Cerebellar nuclear complex (tissue), 1 donor: ENCODE results near the gene GPC1.
"Not testable (repeated sequence)": the region's sequence is repeated elsewhere in the genome, so short reads cannot be mapped to it uniquely, and the experiment has no call there.

Experiments used
- DNase-seq, 2 experiments: peaks; one replicate each; lab custom pipeline; 2025; lab: John Stamatoyannopoulos, UW

The GPC1 gene

DNA sequence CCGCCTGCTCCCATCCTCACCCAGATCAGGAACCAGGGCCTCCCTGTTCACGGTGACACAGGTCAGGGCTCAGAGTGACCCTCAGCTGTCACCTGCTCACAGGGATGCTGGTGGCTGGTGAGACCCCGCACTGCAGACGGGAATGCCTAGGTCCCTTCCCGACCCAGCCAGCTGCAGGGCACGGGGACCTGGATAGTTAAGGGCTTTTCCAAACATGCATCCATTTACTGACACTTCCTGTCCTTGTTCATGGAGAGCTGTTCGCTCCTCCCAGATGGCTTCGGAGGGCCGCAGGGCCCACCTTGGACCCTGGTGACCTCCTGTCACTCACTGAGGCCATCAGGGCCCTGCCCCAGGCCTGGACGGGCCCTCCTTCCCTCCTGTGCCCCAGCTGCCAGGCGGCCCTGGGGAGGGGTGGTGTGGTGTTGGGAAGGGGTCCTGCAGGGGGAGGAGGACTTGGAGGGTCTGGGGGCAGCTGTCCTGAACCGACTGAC, 31.7 kb downstream of the GPC1 start:
- DNase-seq, result no peak

DNA sequence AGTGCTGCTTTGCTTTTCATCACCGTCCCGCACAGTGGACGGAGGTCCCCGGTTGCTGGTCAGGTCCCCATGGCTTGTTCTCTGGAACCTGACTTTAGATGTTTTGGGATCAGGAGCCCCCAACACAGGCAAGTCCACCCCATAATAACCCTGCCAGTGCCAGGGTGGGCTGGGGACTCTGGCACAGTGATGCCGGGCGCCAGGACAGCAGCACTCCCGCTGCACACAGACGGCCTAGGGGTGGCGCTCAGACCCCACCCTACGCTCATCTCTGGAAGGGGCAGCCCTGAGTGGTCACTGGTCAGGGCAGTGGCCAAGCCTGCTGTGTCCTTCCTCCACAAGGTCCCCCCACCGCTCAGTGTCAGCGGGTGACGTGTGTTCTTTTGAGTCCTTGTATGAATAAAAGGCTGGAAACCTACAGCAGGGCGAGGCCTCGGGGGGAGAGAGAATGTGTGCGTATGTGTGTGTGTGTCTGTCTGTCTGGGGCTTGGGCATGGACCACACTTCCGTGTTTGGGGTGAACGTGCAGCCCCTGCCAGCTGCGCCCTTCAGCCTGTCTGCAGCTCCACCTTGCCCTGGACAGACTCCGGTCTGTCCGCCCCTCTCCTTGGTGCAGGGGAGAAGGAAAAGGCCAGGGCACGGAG, 32.3 kb downstream of the GPC1 start:
- DNase-seq, result no peak

DNA sequence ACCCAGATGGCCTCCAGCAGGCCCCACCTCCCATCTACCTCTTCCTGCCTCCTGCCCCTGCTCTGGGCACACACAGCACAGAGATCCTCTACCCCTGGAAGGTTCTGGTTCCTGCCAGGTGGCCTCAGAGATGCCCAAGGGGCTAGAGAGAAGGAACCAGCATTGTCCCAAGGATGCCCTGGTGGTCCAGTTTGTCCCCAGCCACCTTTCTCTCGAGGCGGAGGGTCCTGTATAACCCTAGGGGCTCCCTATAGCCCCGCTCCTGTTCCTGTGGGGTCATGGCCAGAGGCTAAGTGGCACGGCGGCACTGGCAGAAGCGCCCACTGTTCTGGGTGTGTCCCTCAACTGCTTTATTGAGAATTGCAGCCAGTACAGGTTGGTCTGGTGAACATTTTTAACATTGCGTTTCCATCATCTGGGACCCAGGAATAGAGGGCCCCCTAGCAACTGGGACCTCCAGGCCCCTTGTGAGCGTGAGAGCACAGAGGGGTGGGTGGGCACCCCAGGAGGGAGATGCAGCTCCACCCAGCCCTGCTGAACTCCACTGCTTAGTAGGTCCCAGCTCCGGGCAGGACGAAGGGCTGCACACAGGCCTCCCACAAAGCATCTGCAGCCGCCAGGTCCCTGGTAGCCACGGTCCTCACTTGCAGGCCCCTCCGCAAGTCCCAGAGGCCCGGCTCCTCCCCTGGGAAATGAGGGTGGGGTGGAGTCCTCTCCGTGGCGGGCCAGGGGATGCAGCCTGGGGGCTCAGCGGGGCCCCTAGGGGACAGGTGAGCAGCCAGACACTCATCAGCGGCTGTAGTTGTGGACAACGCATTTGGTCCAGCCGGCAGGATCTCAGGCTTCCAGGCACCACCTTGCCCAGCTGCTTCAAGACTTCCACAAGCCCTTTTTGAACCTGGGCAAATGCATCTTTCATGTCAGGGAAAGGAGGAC, 33.1 kb downstream of the GPC1 start:
- DNase-seq, result no peak

DNA sequence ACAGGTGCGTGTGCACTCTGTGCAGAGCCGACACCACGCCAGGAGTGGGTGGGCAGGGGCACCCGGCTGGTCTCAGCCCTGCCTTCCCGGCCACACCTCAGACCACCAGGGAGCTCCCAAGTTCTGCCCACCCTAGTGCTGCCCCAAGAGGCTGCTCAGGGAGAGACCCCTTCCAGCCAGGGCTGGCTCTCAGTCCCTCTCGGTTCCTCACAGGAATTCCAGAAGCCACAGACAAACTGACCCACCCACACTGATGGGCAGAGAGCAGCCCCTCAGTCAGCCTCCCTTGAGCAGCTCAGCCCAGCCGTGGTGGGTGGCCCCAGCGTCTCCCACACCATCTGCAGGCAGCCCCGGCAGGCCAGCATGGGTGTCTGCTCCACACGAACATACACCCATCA, 33.8 kb downstream of the GPC1 start:
- no peak for DNase-seq

DNA sequence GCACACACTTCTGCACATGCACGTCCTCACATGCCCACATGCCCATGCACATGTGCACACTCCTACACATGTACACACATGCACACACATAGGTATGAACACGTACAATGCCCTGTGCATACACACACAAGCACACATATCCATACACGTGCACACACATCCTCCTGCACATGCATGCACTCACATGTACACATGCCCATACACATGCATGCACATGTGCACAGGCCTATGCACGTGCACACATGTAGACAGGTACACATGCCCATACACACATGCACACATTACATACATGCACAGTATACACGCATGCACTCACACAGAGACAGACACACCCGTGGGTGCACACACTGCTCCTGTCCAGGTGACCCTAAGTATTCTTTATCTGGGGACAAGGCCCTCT, 34.3 kb downstream of the GPC1 start:
- DNase-seq, result no peak

DNA sequence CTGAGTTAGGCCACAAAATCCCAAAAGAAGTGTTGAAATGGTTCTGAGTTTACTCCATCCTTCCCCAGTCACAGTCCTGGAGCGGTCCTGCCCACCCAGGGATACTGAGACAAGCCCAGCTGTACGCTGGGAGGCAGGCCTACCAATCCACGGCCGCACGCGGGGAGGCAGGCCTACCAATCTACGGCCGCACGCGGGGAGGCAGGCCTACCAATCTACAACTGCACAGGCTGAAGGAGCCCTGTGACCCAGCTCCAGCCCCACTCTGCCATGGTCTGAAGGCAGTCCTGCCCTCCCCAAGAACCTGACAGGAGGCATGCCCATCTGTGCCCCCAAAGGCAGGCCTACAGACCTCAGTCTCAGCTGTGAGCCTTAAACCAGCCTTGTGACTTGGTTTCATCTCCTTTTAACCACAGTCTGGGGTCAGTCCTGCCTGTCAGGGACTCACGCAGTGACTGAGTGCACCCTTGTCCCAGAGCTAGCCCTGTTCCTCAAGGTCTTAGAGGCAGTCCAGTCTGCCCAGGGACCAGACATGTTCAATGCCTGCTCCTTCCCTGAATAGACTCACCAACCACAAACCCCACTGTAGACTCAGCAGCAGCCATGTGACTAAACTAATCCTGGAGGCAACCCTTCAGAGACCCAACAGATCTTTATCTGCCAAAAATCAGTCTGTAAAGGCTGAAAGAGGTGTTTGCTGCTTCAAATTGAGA, 36.8 kb downstream of the GPC1 start:
- DNase-seq, result no peak

DNA sequence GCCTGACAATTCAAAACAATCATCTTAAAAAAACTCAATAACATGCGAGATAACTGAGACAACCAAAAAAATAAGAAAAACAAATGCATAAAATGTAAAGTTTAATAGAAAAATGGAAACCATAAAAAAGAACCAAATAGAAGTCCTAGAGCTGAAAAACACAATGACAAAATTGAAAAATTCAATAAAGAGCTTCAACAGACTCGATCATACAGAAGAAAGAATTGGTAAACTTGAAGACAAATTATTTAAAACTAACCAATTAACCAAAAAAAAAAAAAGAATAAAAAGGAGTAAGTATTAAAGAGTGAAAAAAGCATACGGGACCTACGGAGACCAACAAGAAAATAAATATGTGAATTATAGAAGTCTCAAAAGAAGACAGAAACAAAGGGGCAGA, 37.7 kb downstream of the GPC1 start:
- DNase-seq, result no peak

DNA sequence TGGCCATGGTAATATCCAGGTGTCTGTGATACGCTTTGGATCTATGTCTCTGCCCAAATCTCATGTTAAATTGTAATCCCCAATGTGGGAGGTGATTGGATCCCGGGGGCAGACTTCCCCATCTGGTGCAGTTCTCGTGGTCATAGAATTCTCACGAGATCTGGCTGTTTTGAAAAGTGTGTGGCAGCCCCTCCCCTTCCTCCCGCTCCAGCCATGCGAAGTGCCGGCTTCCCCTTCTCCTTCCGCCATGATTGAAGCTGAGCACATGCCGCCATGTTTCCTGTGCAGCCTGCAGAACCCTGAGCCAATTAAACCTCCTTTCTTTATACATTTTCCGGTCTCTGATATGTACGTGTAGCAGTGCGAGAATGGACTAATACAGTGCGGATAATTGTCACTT, 42.5 kb downstream of the GPC1 start:
- DNase-seq, result no peak

DNA sequence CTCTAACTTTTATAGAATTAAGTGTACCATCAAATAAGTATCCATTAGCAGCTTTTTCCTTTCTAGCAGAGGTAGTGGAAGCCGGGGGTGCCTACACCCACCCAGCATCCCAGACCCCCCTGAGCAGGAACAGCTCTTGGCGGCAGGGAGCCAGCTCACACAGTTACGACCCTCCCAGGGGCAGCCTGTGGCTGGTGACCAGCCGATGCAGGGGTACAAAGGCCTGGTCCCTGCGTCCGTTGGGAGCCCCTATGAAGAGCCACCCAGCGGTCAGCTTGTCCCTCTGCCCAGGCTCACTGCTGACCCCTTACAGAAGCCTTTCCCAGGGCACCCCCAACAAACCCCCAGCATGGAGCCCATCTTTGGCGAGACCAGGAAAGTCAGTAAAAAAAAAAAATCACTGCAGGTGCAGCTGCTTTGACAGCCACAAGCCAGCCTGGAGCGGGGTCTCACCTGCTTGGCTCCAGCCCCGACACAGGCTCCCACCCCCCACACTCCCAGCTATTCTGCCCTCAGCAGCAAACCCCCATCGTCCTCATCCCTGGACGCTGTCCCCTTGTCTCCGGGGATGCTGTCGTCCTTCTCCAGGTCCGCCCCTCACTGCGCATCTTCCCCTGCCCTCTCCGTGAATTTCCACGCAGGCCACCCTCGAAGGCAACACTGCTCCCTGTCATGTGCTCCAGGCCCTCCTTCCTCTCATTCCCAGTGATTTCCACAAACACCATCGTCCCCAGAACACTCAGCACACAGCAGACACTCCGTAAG, 43.1 kb downstream of the GPC1 start:
- no peak for DNase-seq

DNA sequence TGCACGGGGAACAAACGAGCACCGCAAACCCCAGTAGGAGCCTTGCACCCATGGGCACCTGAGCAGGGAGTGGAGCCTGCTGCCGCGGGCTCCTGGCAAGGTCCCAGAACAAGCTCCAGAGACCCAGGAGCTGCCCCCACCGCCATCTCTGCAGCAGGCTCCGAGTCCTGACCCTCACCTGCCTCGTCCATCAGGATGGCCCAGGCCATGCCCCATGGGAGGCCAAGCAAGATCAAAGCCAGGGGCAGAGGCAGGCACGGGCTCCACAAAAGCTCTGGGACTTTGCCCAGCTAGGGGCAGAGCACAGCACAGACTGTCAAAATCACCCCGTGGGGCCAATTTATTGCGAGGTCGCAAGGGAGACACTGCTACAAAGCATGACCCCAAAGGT, 43.6 kb downstream of the GPC1 start:
- DNase-seq, result no peak

DNA sequence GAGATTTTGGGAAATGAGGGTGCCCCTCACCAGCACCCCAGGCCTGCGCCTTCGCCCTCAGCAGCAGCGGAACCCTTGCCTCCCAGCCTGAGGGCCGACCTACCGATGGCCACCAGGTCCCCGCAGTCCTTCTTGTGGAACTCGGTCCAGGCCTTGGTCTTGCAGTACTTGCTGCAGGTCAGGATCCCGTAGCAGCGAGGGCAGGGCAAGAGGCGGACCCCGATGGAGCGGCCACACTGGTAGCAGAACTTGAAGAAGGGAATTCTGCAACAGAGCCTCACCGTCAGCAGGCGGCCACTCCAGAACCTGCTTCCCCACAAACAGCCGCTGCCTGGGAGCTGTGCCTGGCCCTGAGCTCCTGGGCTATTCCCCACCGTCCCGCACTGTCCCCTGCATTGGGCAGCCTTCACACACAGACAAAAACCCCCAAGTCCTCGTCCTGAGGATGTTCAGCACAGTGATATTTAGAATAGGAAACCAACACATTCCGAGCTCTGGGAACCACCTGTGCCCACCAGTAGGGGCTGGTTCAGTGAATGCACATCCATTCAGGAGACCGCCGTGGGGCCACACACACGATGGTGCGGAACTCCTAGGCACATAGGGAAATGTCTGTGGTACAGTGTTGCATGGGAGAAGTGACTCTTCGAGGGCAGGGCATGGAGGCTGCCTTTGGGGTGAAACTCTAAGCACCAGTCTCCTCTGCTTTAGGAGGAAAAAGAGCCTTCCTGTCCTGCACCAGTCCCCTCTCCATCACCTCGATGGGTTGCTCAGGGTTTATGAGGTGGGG, 45.6 kb downstream of the GPC1 start:
- DNase-seq, result no peak

DNA sequence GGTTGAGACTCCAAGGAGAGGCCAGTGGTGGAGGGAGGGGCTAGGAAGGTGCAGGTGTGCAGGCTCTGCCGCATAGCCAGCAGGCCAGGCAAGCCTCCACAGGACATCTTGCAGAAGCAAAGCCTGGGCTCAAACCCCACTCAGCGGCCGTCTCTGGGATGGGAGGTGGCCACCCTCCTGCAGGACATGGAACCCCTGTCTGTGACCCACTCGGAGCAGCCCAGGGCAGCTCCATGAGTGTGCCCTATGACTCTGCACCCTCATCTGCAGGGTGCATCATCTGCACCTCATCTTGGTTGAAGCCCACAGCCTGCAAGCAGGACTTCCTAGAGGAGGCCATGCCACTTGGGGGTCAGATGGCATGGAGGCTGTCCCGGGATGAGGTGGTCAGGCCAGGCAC, 46.3 kb downstream of the GPC1 start:
- DNase-seq, result no peak

DNA sequence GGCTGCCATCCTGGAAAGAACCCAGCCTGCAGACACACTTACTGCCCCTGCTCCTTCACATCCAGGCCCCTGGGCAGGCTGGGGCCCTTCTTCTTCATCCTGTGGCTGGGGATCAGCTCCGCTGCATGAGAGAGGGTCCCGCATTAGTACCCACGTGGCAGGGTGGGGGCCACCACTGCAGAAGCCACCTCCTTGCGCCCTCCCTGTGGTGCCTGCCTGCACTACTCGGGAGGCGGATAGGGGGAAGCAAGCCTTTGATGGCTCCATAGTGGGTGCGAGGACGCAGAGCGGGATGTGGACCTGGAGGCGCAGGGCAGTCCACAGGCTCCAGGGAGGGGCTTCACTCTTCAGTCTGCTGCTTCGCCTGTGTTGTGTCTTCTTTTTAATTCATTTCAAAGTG, 46.7 kb downstream of the GPC1 start:
- DNase-seq, result no peak

DNA sequence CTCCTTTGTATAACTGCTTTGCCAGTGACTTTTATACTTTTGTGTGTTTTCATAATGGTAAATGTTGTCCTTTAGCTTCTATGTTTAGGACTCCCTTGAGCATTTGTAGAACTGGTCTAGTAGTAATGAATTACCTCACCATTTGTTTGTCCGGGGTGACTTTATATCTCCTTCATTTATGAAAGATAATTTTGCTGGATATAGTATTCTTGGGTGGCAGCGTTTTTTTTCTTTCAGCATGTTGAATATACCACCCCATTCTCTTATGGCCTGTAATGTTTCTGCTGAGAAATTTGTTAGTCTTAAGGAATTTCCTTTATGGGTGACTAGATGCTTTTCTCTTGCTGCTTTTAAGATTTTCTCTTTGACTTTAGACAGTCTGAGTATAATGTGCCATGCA, 56.0 kb downstream of the GPC1 start:
- no peak for DNase-seq

DNA sequence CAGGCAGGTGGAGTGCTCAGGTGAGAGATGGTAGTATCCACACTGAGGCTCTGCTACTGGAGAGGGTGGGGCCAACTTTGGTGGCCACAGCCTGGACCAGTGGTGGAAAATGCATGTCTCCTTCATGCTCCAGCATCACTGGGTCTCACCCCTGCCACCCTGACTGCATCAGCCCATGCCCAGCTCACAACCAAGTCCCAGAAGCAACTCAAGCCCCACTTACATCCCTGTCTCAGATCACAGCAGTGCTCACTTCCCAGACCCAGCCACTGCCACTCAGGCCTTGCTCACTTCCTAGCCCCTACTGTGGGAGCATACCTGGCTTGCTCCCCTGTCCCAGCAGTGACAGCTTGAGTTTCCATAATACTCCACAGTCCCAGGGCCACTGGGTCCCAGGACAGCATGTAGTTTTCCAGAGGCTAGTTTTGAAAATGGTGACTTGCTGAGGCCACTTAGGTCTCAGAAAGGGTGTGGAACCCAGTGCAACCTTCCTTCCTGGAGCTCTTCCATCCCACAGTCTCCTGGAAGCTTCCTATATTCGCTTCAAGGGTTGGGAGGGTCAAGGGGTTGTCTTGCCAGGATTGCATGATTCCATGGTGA, 58.8 kb downstream of the GPC1 start:
- no peak for DNase-seq

DNA sequence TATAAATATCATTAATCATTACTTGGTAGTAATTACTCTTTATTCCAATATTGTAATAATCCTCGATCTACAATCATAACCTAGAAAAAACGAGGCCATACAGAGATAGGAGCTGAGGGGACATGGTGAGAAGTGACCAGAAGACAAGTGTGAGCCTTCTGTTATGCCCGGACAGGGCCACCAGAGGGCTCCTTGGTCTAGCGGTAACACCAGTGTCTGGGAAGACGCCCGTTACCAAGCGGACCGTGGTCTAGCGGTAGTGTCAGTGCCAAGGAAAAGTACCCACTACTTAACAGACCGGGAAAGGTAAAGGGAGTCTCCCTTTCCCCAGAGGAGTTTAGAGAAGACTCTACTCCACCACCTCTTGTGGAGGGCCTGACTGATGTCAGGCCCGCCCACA, 59.5 kb downstream of the GPC1 start:
- DNase-seq, result not testable (repeated sequence)

DNA sequence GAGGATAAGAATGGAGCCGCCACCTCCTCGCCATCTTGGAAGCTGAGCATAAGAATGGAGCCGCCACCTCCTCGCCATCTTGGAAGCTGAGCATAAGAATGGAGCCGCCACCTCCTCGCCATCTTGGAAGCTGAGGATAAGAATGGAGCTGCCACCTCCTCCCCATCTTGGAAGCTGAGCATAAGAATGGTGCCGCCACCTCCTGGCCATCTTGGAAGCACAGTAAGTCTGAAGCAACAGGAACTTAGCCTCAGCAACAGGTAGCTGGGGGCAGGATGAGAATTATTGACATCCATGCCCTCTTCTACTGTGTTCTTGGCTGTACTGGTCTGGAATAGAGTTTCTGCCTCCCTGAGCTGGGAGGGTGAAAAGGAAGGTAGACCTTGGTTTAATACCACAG, 61.6 kb downstream of the GPC1 start:
- DNase-seq, result not testable (repeated sequence)

DNA sequence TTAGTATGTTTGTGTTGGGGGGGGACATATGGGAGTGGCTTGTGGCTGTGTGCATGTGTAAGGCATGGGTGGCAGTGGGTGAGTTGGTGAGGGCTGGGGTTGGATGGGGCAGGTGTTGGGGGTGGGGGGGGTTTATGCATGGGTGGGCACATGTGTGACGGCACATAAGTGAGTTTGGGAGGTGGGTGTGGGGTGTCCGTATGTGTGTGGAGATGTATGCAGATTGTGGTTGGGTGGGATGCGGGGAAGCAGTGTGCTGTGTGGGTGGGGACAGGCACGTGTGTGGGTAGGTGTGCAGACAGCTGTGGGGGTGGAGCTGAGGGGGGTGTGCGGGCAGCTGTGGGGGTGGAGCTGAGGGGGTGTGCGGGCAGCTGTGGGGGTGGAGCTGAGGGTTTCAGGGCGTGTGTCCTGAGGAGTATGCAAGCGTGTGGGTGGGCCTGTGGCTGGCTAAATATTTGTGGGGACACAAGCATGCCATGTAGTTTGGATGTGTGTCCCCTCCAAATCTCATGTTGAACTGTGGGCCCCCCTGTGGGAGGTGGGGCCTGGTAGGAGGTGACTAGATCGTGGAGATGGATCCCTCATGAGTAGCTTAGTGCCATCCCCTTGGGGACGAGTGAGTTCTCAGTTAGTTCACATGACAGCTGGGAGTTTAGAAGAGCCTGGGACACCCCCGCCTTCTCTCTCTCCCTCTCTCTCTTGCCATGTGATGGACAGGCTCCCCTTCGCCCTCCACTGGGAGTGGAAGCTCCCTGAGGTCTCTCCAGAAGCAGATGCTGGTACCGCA, 62.9 kb downstream of the GPC1 start:
- no peak for DNase-seq

DNA sequence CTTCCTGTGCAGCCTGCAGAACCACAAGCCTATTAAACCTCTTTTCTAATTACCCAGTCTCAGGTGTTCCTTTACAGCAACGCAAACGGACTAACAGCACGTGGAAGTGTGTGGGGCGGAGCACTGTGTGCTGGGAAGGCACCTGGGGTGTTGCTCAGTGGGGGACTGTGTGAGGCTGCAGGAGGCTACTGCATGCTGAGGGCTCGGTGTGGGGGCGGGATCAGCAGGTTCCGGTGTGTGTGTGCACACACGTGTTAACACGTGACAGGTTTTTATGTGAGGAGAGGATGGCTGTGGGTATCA, 63.4 kb downstream of the GPC1 start:
- DNase-seq, result no peak
